SU-DHL-6 (cell line): Measurements from ENCODE around the gene TMEM9.

ENCODE experiments used
- CTCF ChIP-seq: fragments of 200-600 bp; sonication (generic); IDR thresholded peaks from one replicate; pipeline ENCODE4 v1.5.1; 2017; ENCODE audit warnings: antibody characterized with exemption, mild to moderate bottlenecking, low read length, moderate library complexity; ENCODE audit not compliant: insufficient read depth, poor library complexity, severe bottlenecking
- EZH2phosphoT487 ChIP-seq: fragments of 200-600 bp; sonication (generic), shearing (Covaris generic); conservative IDR thresholded peaks from 2 replicates; pipeline ENCODE4 v1.6.1; 2018; ENCODE audit warnings: mild to moderate bottlenecking, antibody characterized with exemption, low read length, moderate library complexity, mixed read lengths

- TF ChIP-seq CTCF (no peak), EZH2phosphoT487 (no peak)
Measured at GRCh38 chr1:201088395-201088794, 65.9 kb downstream of the TMEM9 start.
